Esophagus muscularis mucosa (tissue), 4 donors: Measurements from ENCODE around the gene MPO.

ENCODE experiments used
- EP300 ChIP-seq: sonication (generic); formaldehyde crosslinking; IDR thresholded peaks from one replicate; pipeline ENCODE4 v1.6.1; 2017; ENCODE audit warnings: antibody characterized with exemption
- POLR2A ChIP-seq: fragments of 450-650 bp; IDR thresholded peaks from one replicate; pipeline ENCODE4 v1.6.1; 2017; ENCODE audit warnings: antibody characterized with exemption, moderate library complexity, mild to moderate bottlenecking, low read depth
- POLR2AphosphoS5 ChIP-seq, 2 donors: sonication (generic); formaldehyde crosslinking; IDR thresholded peaks; one replicate each; pipeline ENCODE4 v1.6.1; 2017; ENCODE audit warnings: antibody characterized with exemption in 2 of 2
- TF ChIP-seq, protein P1 (sequence below), 3 experiments: fragments of 200-600 bp in 2 of 3; fragments of 450-650 bp in 1 of 3; sonication (generic) in 2 of 3; IDR thresholded peaks; one replicate each; pipeline ENCODE4 v1.5.1; 2017 to 2019; ENCODE audit warnings: antibody characterized with exemption in 3 of 3, mild to moderate bottlenecking in 2 of 3, moderate library complexity in 1 of 3

DNA sequence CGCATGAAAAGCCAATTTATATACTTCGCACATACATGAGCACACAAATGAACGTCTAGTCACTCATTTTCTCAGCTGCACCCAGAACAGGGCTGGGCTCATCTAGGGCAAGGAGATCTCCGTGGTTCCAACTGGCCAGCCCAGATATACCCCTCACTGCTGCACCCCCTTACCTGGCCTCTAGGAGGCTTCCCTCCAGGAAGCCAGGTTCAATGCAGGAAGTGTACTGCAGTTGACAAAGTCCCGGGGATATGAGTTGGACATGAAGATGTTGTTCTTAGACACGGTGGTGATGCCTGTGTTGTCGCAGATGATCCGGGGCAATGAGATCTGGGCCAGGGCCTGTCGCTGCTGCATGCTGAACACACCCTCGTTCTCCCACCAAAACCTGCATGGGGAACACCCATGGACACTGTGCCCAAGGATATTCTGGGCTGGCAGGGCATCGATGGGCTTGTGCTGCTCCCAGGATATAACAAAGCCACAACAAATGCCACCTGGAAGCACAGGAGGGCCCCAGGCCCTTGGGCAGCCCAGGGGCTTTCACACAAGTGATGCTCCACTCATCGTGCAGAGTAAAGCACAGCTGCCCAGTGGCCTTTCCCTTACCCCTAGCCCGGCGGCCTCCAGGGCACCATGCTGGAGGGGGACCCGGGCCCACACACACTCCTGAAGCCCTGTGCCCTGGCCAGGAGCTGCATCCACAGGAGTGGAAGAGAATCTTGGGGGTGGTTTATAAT, 10.1 kb downstream of the MPO start:
- TF ChIP-seq, protein P1, sequence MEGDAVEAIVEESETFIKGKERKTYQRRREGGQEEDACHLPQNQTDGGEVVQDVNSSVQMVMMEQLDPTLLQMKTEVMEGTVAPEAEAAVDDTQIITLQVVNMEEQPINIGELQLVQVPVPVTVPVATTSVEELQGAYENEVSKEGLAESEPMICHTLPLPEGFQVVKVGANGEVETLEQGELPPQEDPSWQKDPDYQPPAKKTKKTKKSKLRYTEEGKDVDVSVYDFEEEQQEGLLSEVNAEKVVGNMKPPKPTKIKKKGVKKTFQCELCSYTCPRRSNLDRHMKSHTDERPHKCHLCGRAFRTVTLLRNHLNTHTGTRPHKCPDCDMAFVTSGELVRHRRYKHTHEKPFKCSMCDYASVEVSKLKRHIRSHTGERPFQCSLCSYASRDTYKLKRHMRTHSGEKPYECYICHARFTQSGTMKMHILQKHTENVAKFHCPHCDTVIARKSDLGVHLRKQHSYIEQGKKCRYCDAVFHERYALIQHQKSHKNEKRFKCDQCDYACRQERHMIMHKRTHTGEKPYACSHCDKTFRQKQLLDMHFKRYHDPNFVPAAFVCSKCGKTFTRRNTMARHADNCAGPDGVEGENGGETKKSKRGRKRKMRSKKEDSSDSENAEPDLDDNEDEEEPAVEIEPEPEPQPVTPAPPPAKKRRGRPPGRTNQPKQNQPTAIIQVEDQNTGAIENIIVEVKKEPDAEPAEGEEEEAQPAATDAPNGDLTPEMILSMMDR (IDR thresholded peaks at IDR 0.05) = no peak
- no peak for TF ChIP-seq POLR2A
- no peak for TF ChIP-seq POLR2AphosphoS5 (IDR thresholded peaks at IDR 0.05)
- TF ChIP-seq EP300 = no peak
